ENCODE measurements around the gene ELF1.

DNA sequence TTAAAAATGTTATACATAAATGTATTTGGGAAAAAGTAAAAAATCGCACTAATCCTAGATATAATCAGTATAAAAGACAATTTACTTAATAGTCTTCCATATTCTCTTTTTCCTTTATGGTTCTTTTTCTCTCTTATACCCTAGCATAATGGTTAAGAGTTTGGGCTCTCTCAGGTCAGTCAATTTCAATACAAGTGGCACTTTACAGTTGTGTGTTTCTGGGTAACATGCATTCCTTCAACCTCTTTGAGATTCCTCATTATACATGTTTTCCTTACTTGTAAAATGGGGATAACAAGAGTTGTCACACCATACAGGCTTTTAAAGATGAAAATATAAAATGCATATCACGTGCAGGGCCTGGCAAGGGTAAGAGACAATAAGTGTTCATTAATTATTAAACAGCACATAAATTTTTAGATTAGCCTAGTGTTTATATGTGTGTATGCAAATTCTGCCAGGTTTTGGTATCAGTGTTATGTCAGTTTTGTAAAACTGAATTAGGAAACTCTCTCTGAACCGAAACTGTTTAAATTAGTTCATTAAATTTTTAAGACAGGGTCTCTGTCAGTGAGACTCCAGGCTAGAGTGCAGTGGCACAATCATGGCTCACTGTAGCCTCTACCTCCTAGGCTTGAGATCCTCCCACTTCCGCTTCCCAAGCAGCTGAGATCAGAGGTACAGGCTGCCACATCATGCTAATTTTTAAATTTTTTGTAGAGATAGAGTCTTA lies 49.8 kb downstream of the ELF1 start:
- TF ChIP-seq, protein P1, sequence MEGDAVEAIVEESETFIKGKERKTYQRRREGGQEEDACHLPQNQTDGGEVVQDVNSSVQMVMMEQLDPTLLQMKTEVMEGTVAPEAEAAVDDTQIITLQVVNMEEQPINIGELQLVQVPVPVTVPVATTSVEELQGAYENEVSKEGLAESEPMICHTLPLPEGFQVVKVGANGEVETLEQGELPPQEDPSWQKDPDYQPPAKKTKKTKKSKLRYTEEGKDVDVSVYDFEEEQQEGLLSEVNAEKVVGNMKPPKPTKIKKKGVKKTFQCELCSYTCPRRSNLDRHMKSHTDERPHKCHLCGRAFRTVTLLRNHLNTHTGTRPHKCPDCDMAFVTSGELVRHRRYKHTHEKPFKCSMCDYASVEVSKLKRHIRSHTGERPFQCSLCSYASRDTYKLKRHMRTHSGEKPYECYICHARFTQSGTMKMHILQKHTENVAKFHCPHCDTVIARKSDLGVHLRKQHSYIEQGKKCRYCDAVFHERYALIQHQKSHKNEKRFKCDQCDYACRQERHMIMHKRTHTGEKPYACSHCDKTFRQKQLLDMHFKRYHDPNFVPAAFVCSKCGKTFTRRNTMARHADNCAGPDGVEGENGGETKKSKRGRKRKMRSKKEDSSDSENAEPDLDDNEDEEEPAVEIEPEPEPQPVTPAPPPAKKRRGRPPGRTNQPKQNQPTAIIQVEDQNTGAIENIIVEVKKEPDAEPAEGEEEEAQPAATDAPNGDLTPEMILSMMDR (conservative IDR thresholded peaks at IDR 0.05; ENCODE audit: low read depth, low read length) = no peak
- TF ChIP-seq EZH2 (IDR thresholded peaks at IDR 0.05; ENCODE audit: low read length, unreplicated experiment) = no peak
- no peak for TF ChIP-seq EZH2phosphoT487 (IDR thresholded peaks at IDR 0.05; ENCODE audit: borderline replicate concordance, low read length)

All from PC-3 (cell line).